Measurements from ENCODE around the gene SBF2. TPM values are rescaled to one million over a fixed set of nuclear protein-coding genes. Genes with fewer than 3 reads are reported as not detected.

SBF2 gene
- total and polyA plus RNA-seq, 2 of the 13 experiments (the other 11 are each of a cell fraction or from before 2014, with no cell fraction given), result 24.0 to 45.8 TPM

- TF ChIP-seq SMARCE1 (IDR thresholded peaks at IDR 0.05; ENCODE audit: borderline replicate concordance), result no peak
- TF ChIP-seq ZNF33A (CRISPR knock-in tag; IDR thresholded peaks at IDR 0.05; ENCODE audit: borderline replicate concordance), result no peak
- TF ChIP-seq MYNN (CRISPR knock-in tag; IDR thresholded peaks at IDR 0.05; ENCODE audit: low read depth), result no peak
- no peak for TF ChIP-seq ZNF562 (CRISPR knock-in tag; IDR thresholded peaks at IDR 0.05; ENCODE audit: borderline replicate concordance)
- TF ChIP-seq ZNF451 (CRISPR knock-in tag; IDR thresholded peaks at IDR 0.05), result no peak
- no peak for TF ChIP-seq ZNF891 (CRISPR knock-in tag; IDR thresholded peaks at IDR 0.05)
- no peak for TF ChIP-seq ZNF557 (CRISPR knock-in tag; IDR thresholded peaks at IDR 0.05)
- TF ChIP-seq, protein P1, sequence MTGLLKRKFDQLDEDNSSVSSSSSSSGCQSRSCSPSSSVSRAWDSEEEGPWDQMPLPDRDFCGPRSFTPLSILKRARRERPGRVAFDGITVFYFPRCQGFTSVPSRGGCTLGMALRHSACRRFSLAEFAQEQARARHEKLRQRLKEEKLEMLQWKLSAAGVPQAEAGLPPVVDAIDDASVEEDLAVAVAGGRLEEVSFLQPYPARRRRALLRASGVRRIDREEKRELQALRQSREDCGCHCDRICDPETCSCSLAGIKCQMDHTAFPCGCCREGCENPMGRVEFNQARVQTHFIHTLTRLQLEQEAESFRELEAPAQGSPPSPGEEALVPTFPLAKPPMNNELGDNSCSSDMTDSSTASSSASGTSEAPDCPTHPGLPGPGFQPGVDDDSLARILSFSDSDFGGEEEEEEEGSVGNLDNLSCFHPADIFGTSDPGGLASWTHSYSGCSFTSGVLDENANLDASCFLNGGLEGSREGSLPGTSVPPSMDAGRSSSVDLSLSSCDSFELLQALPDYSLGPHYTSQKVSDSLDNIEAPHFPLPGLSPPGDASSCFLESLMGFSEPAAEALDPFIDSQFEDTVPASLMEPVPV (CRISPR knock-in tag; IDR thresholded peaks at IDR 0.05), result no peak
- TF ChIP-seq ZNF564 (CRISPR knock-in tag; IDR thresholded peaks at IDR 0.05), result no peak
- no peak for TF ChIP-seq PHF21A (CRISPR knock-in tag; IDR thresholded peaks at IDR 0.05)
- no peak for TF ChIP-seq FOSL1 (CRISPR knock-in tag; IDR thresholded peaks at IDR 0.05; ENCODE audit: borderline replicate concordance)
- TF ChIP-seq, protein P2, sequence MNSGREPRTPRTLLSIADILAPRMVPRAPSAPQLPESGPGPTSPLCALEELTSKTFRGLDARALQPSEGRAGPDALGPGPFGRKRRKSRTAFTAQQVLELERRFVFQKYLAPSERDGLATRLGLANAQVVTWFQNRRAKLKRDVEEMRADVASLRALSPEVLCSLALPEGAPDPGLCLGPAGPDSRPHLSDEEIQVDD (CRISPR knock-in tag; IDR thresholded peaks at IDR 0.05; ENCODE audit: borderline replicate concordance), result no peak
- TF ChIP-seq YEATS4 (CRISPR knock-in tag; IDR thresholded peaks at IDR 0.05; ENCODE audit: borderline replicate concordance), result no peak
- 60% methylated on average over 4 of the region's 4 CpGs for WGBS (ENCODE audit: low lambda C conversion rate)
- CTCF ChIA-PET (ENCODE audit: low intra/inter-chr PET ratio, low total read pairs), result no interaction called here
- no TSS peak for BruUV-seq (replicated peaks)
- H3K4me3 ChIP-seq (replicated peaks in 1 of 3; ENCODE audit: insufficient read depth in 1 of 3, low read depth in 2 of 3, low read length in 3 of 3), result no peak overlapping the region
- intact Hi-C loops (cut with micrococcal nuclease; ENCODE audit: unreplicated experiment), result no loop called here
- H3K9me3 ChIP-seq (ENCODE audit: low read length), result no peaks in the 10 kb centered on the region
- H3K36me3 ChIP-seq (replicated peaks in 1 of 2; ENCODE audit: control insufficient read depth in 1 of 2, insufficient read depth in 2 of 2, low read length in 2 of 2), result no peaks in the 10 kb centered on the region
- no peaks in the 10 kb centered on the region for H4K20me1 ChIP-seq (ENCODE audit: insufficient read depth, low read length)
- peak overlapping the region; percentile 18; the same call in 1 of the 2 replicates for H3K4me2 ChIP-seq (ENCODE audit: low read depth, low read length)
- no peak overlapping the region for H2AFZ ChIP-seq (ENCODE audit: low read length)
- H3K9ac ChIP-seq (ENCODE audit: insufficient read depth, low read depth, low read length), result no peak overlapping the region
- peaks cover 47% of the 10 kb centered on the region for H3K4me1 ChIP-seq (ENCODE audit: insufficient read depth, low read length)
- POLR2A ChIA-PET, result interaction anchor here (0.7 to 1.9 kb wide), 3 partner anchors 9 to 23 kb away, joined by 3 to 11 read pairs (median 3); partner anchors contain the start of gene ADM
- no peak for FAIRE-seq
- no peaks in the 10 kb centered on the region for H3K27me3 ChIP-seq (ENCODE audit: control insufficient read depth in 1 of 2, insufficient read depth in 2 of 2, low read length in 2 of 2)
- H3K27ac ChIP-seq (ENCODE audit: extremely low read length, insufficient read depth, low read length), result no peak overlapping the region
- peak; percentile 26; the same call in 2 of the 3 replicates for ATAC-seq
- H3K79me2 ChIP-seq (ENCODE audit: insufficient read depth, low read length), result no peaks in the 10 kb centered on the region
- in situ Hi-C loops (cut with HindIII; ENCODE audit: extremely low pct_ligation_motif_present, low pct_unique_long_range_greater_than_20kb), result no loop called here
- DNase-seq (ENCODE audit: low spot score), result no peak
These were observed 23.2 kb upstream of the SBF2 start for GRCh38 chr11:10317151-10317755.
